Astrocyte (in vitro differentiated cells and primary cell): ENCODE measurements around the gene IQCE. TPM values are rescaled to one million over a fixed set of nuclear protein-coding genes. Genes with fewer than 3 reads are reported as not detected.

ENCODE experiments used
- DNase-seq: peaks from one replicate; pipeline ENCODE4 v3.0.0-alpha.2; 2010; ENCODE audit warnings: low read depth
- FAIRE-seq: peaks from 2 replicates; lab custom pipeline; 2011; peaks lifted over from hg19 to GRCh38; lab: Jason Lieb, UNC
- H2AFZ ChIP-seq: 2 replicates; pipeline ENCODE4 v1.6.0; 2012; ENCODE audit warnings: low read depth, low read length, inconsistent platforms
- H3K27ac ChIP-seq: 2 replicates; pipeline ENCODE4 v1.5.1; 2011; ENCODE audit warnings: low read depth, low read length, inconsistent platforms
- H3K27me3 ChIP-seq: 2 replicates; pipeline ENCODE4 v1.6.0; 2011; ENCODE audit warnings: low read length, inconsistent platforms; ENCODE audit not compliant: insufficient read depth
- H3K36me3 ChIP-seq: 2 replicates; pipeline ENCODE4 v1.5.1; 2011; ENCODE audit warnings: low read length, inconsistent platforms; ENCODE audit not compliant: insufficient read depth
- H3K4me1 ChIP-seq: 2 replicates; pipeline ENCODE4 v1.5.1; 2011; ENCODE audit warnings: low read length, inconsistent platforms; ENCODE audit not compliant: insufficient read depth
- H3K4me2 ChIP-seq: 2 replicates; pipeline ENCODE4 v1.6.0; 2012; ENCODE audit warnings: low read length, inconsistent platforms
- H3K4me3 ChIP-seq: 2 replicates; pipeline ENCODE4 v1.5.1; 2011; ENCODE audit warnings: low read depth, mild to moderate bottlenecking, low read length, inconsistent platforms; ENCODE audit not compliant: insufficient read depth
- H3K79me2 ChIP-seq: 2 replicates; pipeline ENCODE4 v1.6.0; 2012; ENCODE audit warnings: mild to moderate bottlenecking, low read length, inconsistent platforms; ENCODE audit not compliant: insufficient read depth
- H3K9ac ChIP-seq: 2 replicates; pipeline ENCODE4 v1.6.0; 2012; ENCODE audit warnings: mild to moderate bottlenecking, low read length, inconsistent platforms
- H3K9me3 ChIP-seq: 2 replicates; pipeline ENCODE4 v1.5.1; 2012; ENCODE audit warnings: low read depth, mild to moderate bottlenecking, low read length, inconsistent platforms; ENCODE audit not compliant: insufficient read depth
- H4K20me1 ChIP-seq: 2 replicates; pipeline ENCODE4 v1.6.0; 2012; ENCODE audit warnings: low read length, inconsistent platforms; ENCODE audit not compliant: insufficient read depth
- H3K27ac Mint-ChIP-seq: one replicate; pipeline ENCODE4 v1.8.0; 2021; ENCODE audit warnings: mild to moderate bottlenecking, mixed read lengths; ENCODE audit not compliant: unreplicated experiment
- H3K27me3 Mint-ChIP-seq: one replicate; pipeline ENCODE4 v1.8.0; 2021; ENCODE audit warnings: low read depth, mixed read lengths; ENCODE audit not compliant: unreplicated experiment
- H3K36me3 Mint-ChIP-seq: one replicate; pipeline ENCODE4 v1.8.0; 2021; ENCODE audit warnings: low read depth, mixed read lengths; ENCODE audit not compliant: unreplicated experiment
- H3K4me1 Mint-ChIP-seq: one replicate; pipeline ENCODE4 v1.8.0; 2021; ENCODE audit warnings: low read depth, mixed read lengths; ENCODE audit not compliant: unreplicated experiment
- H3K4me3 Mint-ChIP-seq: one replicate; pipeline ENCODE4 v1.8.0; 2021; ENCODE audit warnings: mild to moderate bottlenecking, moderate library complexity, mixed read lengths; ENCODE audit not compliant: unreplicated experiment
- H3K9me3 Mint-ChIP-seq: one replicate; pipeline ENCODE4 v1.8.0; 2021; ENCODE audit warnings: mild to moderate bottlenecking, mixed read lengths; ENCODE audit not compliant: unreplicated experiment
- EZH2 ChIP-seq: IDR thresholded peaks from 2 replicates; pipeline ENCODE4 v1.6.1; 2012; ENCODE audit warnings: mild to moderate bottlenecking, low read length, inconsistent platforms; ENCODE audit not compliant: insufficient read depth
- total RNA-seq: library from RNA; stranded (reverse); gene quantifications from 2 replicates; pipeline ENCODE4 v1.2.1, GENCODE V29; 2021
- TF ChIP-seq, protein P1 (sequence below): IDR thresholded peaks from 2 replicates; pipeline ENCODE4 v1.5.1; 2011; ENCODE audit warnings: low read depth, mild to moderate bottlenecking, inconsistent platforms, low read length, moderate library complexity; ENCODE audit not compliant: insufficient read depth

IQCE gene
- total RNA-seq, 1 donor from 2014 or later, result 13.1 TPM

DNA sequence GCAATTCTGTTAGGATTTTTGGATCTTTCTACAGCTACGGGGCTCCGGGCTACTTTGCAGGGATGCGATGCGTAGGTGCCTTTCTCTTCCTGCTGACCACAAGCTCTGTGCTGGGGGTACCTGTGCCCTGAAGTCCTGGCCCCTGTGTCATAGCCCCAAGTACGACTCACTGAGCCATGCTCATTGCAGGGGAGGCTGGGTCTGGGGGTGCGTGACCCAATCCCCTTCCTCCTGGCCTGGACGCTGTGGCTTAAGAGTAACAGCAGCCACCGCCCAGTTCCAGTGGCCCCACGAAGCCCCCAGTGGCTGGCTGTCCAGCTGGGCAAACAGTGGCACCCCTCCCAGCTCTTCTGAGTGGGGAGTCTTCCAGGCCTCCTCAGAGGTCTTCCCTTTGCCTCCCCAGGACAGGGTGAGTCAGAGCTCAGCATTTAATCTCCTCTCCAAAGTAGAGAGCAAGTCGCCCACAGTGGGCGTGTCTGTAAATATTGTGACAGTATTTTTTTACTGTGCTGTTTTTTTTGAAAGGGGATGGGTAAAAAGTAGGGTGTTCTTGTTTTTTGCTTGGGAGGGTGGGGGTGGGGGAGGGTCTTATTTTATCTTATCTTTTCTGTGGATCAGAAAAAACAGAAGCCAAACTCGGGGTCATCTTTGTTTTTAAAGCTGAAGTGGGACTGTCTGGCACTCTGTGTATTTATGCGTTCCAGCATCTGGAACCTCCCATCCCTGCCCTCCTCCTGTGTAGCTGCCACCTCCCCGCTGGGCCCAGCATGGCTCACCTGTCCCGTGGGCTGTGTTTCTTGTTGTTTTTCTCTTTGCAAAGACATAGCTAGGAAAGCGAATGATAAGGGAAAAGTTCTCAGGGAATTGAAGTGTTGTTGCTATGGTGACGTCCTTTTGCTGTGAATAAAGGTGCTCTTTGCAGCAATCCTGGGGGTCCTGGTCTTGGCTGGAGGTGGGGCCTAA lies 31.0 kb upstream of the IQCE start:
- H3K27me3 Mint-ChIP-seq, result no peaks in the 10 kb centered on the region
- H3K4me1 ChIP-seq, result peaks cover 64% of the 10 kb centered on the region
- peak overlapping the region; percentile 62 for H3K4me3 Mint-ChIP-seq

DNA sequence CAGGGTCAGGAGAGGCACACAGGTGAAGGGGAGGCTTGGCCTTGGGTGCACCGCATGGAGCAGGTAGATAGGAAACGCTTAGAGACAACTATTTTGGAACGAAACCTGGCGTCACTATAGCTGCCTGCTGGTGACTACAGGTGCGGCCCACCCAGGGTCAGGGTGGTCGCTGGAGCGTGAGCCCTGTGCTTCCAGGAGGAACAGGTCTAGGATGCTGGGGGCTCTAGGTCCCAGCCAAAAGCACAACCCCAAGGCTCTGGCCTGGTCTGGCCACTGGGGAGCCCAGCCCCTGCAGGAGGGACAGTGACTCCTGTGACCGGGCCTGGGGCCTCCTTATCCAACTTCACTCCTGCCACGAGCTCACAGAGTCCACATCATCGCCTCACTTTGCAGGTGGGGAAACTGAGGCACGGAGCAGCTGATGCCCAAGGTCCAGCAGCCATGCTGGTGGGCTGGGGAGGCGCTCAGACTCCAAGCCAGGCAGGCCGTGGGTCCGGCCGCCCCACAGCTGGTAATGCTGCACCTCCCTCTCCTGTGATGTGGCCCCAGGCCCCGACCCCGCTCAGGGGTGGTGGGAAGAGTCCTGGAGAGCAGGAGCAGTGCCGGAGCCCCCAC lies 30.2 kb upstream of the IQCE start:
- H3K9me3 Mint-ChIP-seq, result no peaks in the 10 kb centered on the region
- Histone ChIP-seq H3K9me3 (no peaks in the 10 kb centered on the region), H4K20me1 (peaks cover 39% of the 10 kb centered on the region), H3K36me3 (peaks cover 4% of the 10 kb centered on the region), H3K9ac (no peak overlapping the region), H3K27ac (no peak overlapping the region), H2AFZ (no peak overlapping the region), H3K27me3 (no peaks in the 10 kb centered on the region), H3K79me2 (peaks cover 11% of the 10 kb centered on the region), H3K4me3 (no peak overlapping the region), H3K4me1 (peaks cover 56% of the 10 kb centered on the region), H3K4me2 (peak overlapping the region; percentile 18)
- H3K27ac Mint-ChIP-seq, result no peak overlapping the region
- no peaks in the 10 kb centered on the region for H3K36me3 Mint-ChIP-seq
- FAIRE-seq (no peak), DNase-seq (no peak)
- TF ChIP-seq EZH2, result no peak
- TF ChIP-seq, protein P1, sequence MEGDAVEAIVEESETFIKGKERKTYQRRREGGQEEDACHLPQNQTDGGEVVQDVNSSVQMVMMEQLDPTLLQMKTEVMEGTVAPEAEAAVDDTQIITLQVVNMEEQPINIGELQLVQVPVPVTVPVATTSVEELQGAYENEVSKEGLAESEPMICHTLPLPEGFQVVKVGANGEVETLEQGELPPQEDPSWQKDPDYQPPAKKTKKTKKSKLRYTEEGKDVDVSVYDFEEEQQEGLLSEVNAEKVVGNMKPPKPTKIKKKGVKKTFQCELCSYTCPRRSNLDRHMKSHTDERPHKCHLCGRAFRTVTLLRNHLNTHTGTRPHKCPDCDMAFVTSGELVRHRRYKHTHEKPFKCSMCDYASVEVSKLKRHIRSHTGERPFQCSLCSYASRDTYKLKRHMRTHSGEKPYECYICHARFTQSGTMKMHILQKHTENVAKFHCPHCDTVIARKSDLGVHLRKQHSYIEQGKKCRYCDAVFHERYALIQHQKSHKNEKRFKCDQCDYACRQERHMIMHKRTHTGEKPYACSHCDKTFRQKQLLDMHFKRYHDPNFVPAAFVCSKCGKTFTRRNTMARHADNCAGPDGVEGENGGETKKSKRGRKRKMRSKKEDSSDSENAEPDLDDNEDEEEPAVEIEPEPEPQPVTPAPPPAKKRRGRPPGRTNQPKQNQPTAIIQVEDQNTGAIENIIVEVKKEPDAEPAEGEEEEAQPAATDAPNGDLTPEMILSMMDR, result no peak
- H3K27me3 Mint-ChIP-seq, result no peaks in the 10 kb centered on the region
- peaks cover 15% of the 10 kb centered on the region for H3K4me1 Mint-ChIP-seq
- H3K4me3 Mint-ChIP-seq, result peak overlapping the region; percentile 62

More for the DNA sequence above, 31.0 kb upstream of the IQCE start:
- Mint-ChIP-seq H3K27ac (peak overlapping the region; percentile 34), H3K4me1 (peaks cover 20% of the 10 kb centered on the region), H3K36me3 (peaks cover 2% of the 10 kb centered on the region), H3K9me3 (no peaks in the 10 kb centered on the region)
- Histone ChIP-seq H3K4me3 (no peak overlapping the region), H4K20me1 (peaks cover 39% of the 10 kb centered on the region), H3K9me3 (no peaks in the 10 kb centered on the region), H3K4me2 (peak overlapping the region; percentile 18), H3K79me2 (peaks cover 17% of the 10 kb centered on the region), H3K9ac (no peak overlapping the region), H3K27ac (peak overlapping the region; percentile 26), H3K36me3 (peaks cover 4% of the 10 kb centered on the region), H2AFZ (no peak overlapping the region), H3K27me3 (no peaks in the 10 kb centered on the region)
- TF ChIP-seq, protein P1, result no peak
- no peak for TF ChIP-seq EZH2
- DNase-seq (peak; percentile 70), FAIRE-seq (no peak)
